Neural crest cell (in vitro differentiated cells): Measurements from ENCODE around the gene ATP2B1. TPM values are rescaled to one million over a fixed set of nuclear protein-coding genes. Genes with fewer than 3 reads are reported as not detected.

Source experiments
- DNase-seq: peaks from one replicate; pipeline ENCODE4 v3.0.0; 2021; ENCODE audit warnings: low read depth, mixed read lengths, low spot score
- H3K27ac Mint-ChIP-seq: one replicate; pipeline ENCODE4 v1.8.0; 2021; ENCODE audit warnings: mild to moderate bottlenecking, mixed read lengths; ENCODE audit not compliant: unreplicated experiment
- H3K27me3 Mint-ChIP-seq: 2 replicates; pipeline ENCODE4 v1.8.0; 2021; ENCODE audit warnings: low read depth, mild to moderate bottlenecking, mixed read lengths
- H3K36me3 Mint-ChIP-seq: 2 replicates; pipeline ENCODE4 v1.8.0; 2021; ENCODE audit warnings: low read depth, mild to moderate bottlenecking, mixed read lengths
- H3K4me1 Mint-ChIP-seq: 2 replicates; pipeline ENCODE4 v1.8.0; 2021; ENCODE audit warnings: mixed read lengths
- H3K4me3 Mint-ChIP-seq: one replicate; pipeline ENCODE4 v1.8.0; 2021; ENCODE audit warnings: mild to moderate bottlenecking, mixed read lengths
- H3K9me3 Mint-ChIP-seq: 2 replicates; pipeline ENCODE4 v1.8.0; 2021; ENCODE audit warnings: mixed read lengths
- CTCF ChIP-seq: fragments of 200-600 bp; sonication (generic); conservative IDR thresholded peaks from 2 replicates; pipeline ENCODE4 v1.5.0; 2021; ENCODE audit warnings: antibody characterized with exemption, mild to moderate bottlenecking
- total RNA-seq: library from RNA; stranded (reverse); gene quantifications from 2 replicates; pipeline ENCODE4 v1.2.1, GENCODE V29; 2021

Gene ATP2B1
- total RNA-seq, 1 donor from 2014 or later: 50.8 TPM

- H3K9me3 Mint-ChIP-seq: no peaks in the 10 kb centered on the region
- H3K36me3 Mint-ChIP-seq: peaks cover 16% of the 10 kb centered on the region
- no peak overlapping the region for H3K27ac Mint-ChIP-seq
- TF ChIP-seq CTCF: no peak
- DNase-seq: no peak
- no peaks in the 10 kb centered on the region for H3K27me3 Mint-ChIP-seq
- H3K4me1 Mint-ChIP-seq: peaks cover 7% of the 10 kb centered on the region
- H3K4me3 Mint-ChIP-seq: no peak overlapping the region
These were observed 114.8 kb downstream of the ATP2B1 start for GRCh38 chr12:89593873-89594272.

GRCh38 chr12:89593233-89593632 is 115.4 kb downstream of the ATP2B1 start:
- TF ChIP-seq CTCF: no peak
- no peak for DNase-seq
- Mint-ChIP-seq H3K27ac (no peak overlapping the region), H3K4me1 (peaks cover 7% of the 10 kb centered on the region), H3K9me3 (no peaks in the 10 kb centered on the region), H3K36me3 (peaks cover 11% of the 10 kb centered on the region), H3K27me3 (no peaks in the 10 kb centered on the region), H3K4me3 (no peak overlapping the region)

GRCh38 chr12:89589753-89590152 is 118.9 kb downstream of the ATP2B1 start:
- no peak overlapping the region for H3K27ac Mint-ChIP-seq
- peaks cover 10% of the 10 kb centered on the region for H3K36me3 Mint-ChIP-seq
- no peaks in the 10 kb centered on the region for H3K9me3 Mint-ChIP-seq
- DNase-seq: no peak
- TF ChIP-seq CTCF: no peak
- peaks cover 7% of the 10 kb centered on the region for H3K4me1 Mint-ChIP-seq
- H3K27me3 Mint-ChIP-seq: no peaks in the 10 kb centered on the region
- no peak overlapping the region for H3K4me3 Mint-ChIP-seq

- no peak overlapping the region for H3K27ac Mint-ChIP-seq
- H3K36me3 Mint-ChIP-seq: peaks cover 3% of the 10 kb centered on the region
- no peak for DNase-seq
- no peaks in the 10 kb centered on the region for H3K9me3 Mint-ChIP-seq
- H3K4me1 Mint-ChIP-seq: peaks cover 17% of the 10 kb centered on the region
- no peak for TF ChIP-seq CTCF
- no peaks in the 10 kb centered on the region for H3K27me3 Mint-ChIP-seq
- no peak overlapping the region for H3K4me3 Mint-ChIP-seq
These were observed 130.1 kb downstream of the ATP2B1 start for GRCh38 chr12:89578499-89578898.

GRCh38 chr12:89576572-89577220 is 131.9 kb downstream of the ATP2B1 start:
- Mint-ChIP-seq H3K4me3 (no peak overlapping the region), H3K4me1 (peaks cover 17% of the 10 kb centered on the region), H3K27ac (no peak overlapping the region), H3K36me3 (no peaks in the 10 kb centered on the region), H3K9me3 (no peaks in the 10 kb centered on the region), H3K27me3 (no peaks in the 10 kb centered on the region)
- DNase-seq: no peak
- no peak for TF ChIP-seq CTCF
